ENCODE measurements around the gene PTDSS2. TPM values are rescaled to one million over a fixed set of nuclear protein-coding genes. Genes with fewer than 3 reads are reported as not detected.
"Not testable (repeated sequence)": the region's sequence is repeated elsewhere in the genome, so short reads cannot be mapped to it uniquely, and the experiment has no call there.

The PTDSS2 gene
- total and polyA plus RNA-seq, 8 donors = 11.3 to 44.7 (median 15.7) TPM

DNA sequence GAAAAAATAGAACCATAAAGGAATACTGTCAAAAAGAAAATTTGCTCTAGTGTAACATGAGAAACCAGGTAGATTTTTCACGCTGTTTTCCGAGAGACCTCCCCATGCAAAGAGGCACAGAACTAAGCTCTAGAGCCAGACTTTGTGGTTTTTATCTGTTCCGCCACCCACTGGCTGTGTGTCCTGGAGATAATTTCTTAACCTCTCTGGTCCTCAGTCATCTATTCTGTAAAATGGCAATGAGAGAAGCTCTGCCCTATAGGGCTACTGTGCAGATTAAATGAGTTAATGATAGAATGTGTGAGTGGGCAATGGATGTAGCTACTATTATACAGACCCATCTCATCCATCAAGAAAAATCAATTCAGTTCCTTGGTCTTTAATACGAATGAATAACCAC is 25.8 kb upstream of the PTDSS2 start:
- 87 to 91% methylated on average over 4 of the region's 4 CpGs for WGBS, 2 donors
- H3K27me3 ChIP-seq = no peaks in the 10 kb centered on the region
- no peaks in the 10 kb centered on the region for H3K4me1 ChIP-seq
- H3K4me3 ChIP-seq = no peak overlapping the region
- intact Hi-C loops (cut with DNase I) = no loop called here
- TF ChIP-seq, protein P1, sequence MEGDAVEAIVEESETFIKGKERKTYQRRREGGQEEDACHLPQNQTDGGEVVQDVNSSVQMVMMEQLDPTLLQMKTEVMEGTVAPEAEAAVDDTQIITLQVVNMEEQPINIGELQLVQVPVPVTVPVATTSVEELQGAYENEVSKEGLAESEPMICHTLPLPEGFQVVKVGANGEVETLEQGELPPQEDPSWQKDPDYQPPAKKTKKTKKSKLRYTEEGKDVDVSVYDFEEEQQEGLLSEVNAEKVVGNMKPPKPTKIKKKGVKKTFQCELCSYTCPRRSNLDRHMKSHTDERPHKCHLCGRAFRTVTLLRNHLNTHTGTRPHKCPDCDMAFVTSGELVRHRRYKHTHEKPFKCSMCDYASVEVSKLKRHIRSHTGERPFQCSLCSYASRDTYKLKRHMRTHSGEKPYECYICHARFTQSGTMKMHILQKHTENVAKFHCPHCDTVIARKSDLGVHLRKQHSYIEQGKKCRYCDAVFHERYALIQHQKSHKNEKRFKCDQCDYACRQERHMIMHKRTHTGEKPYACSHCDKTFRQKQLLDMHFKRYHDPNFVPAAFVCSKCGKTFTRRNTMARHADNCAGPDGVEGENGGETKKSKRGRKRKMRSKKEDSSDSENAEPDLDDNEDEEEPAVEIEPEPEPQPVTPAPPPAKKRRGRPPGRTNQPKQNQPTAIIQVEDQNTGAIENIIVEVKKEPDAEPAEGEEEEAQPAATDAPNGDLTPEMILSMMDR (IDR thresholded peaks at IDR 0.05) = no peak
- ATAC-seq = no peak
- no peaks in the 10 kb centered on the region for H3K36me3 ChIP-seq
- no peaks in the 10 kb centered on the region for H3K9me3 ChIP-seq
- no peak overlapping the region for H3K27ac ChIP-seq
- no peak for FAIRE-seq
- DNase-seq = no peak

DNA sequence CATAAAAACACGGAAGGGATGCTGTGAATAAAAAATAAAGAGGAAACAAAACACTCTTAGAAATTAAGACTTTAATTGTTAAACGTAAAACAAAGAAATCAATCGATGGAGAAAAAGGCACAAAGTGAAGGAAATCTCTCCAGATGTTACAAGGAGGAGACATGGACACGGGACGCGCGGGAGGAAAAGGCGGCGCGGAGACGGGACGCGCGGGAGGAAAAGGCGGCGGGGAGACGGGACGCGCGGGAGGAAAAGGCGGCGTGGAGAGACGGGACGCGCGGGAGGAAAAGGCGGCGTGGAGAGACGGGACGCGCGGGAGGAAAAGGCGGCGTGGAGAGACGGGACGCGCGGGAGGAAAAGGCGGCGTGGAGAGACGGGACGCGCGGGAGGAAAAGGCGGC is 25.3 kb upstream of the PTDSS2 start:
- 80 to 81% methylated on average over 26 to 36 of the region's 45 CpGs for WGBS, 2 donors
- H3K9me3 ChIP-seq; DNase-seq; intact Hi-C loops (cut with DNase I); H3K27ac ChIP-seq; H3K4me3 ChIP-seq; H3K36me3 ChIP-seq; FAIRE-seq; H3K4me1 ChIP-seq; ATAC-seq; H3K27me3 ChIP-seq: not testable (repeated sequence)

DNA sequence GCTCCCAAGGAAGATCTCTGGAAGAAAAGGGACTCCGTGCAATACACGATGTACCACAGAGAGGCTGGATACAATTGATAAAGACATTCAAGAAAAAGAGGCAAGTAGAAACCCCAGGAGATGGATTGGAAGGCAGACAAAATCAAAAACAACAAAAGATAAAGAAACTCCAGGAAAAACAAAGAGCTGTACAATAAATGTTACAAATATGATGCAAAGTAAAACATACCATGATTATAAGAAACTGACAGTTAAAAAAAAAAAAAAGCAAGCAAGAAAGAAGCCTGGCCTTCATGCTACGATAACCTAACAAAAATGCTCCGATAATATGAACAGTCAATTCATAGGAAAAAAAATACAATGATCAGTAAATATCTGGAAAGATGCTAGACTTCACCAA is 24.8 kb upstream of the PTDSS2 start:
- no peaks in the 10 kb centered on the region for H3K36me3 ChIP-seq
- DNase-seq (no peak), FAIRE-seq (no peak), ATAC-seq (no peak)
- WGBS, 2 donors = 76 to 84% methylated on average over 4 of the region's 4 CpGs
- H3K27me3 ChIP-seq = no peaks in the 10 kb centered on the region
- no peak overlapping the region for H3K27ac ChIP-seq
- intact Hi-C loops (cut with DNase I) = no loop called here
- no peak overlapping the region for H3K4me3 ChIP-seq
- TF ChIP-seq, protein P1 (IDR thresholded peaks at IDR 0.05) = no peak
- no peaks in the 10 kb centered on the region for H3K4me1 ChIP-seq
- H3K9me3 ChIP-seq = no peaks in the 10 kb centered on the region

DNA sequence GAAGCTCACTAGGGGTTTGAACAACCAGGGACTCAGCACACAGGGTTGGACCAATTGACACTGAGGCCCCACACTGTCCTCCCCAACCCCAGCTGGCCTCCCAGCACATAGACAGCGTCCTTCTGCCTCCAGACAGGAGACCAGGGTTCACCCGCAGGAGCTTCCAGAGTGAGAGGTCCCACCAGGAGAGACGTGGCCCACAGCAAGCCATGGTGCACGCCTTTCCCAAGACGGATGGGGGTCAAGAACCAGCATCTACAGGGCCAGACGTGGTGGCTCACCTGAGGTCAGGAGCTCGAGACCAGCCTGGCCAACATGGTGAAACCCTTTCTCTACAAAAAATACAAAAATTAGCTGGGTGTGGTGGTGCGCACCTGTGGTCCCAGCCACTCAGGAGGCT is 23.2 kb upstream of the PTDSS2 start:
- Histone ChIP-seq H3K4me1 (no peaks in the 10 kb centered on the region), H3K27me3 (no peaks in the 10 kb centered on the region), H3K27ac (no peak overlapping the region), H3K4me3 (no peak overlapping the region), H3K36me3 (no peaks in the 10 kb centered on the region), H3K9me3 (no peaks in the 10 kb centered on the region)
- no peak for DNase-seq
- ATAC-seq = no peak
- 91 to 93% methylated on average over 8 of the region's 8 CpGs for WGBS, 2 donors
- FAIRE-seq = no peak
- TF ChIP-seq, protein P1 (IDR thresholded peaks at IDR 0.05) = no peak
- intact Hi-C loops (cut with DNase I) = no loop called here

DNA sequence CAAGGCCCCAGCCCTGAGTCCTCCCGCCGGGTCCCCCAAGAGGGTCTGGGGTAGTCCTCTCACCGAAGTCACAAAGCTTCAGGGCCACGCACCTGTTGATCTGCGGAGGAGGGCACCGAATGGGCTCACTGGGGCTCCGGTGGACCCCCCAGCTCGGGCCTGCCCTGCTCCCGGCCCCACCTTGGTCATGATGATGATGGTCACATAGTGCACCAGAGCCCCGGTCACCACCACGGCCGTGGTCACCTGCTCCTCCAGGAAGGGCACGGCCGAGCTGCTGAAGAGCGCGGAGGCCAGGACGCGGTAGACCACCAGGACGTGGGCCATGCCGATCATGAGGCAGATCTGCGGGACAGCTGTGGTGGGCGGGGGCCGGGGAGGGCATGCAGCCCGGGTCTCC is 21.8 kb upstream of the PTDSS2 start:
- FAIRE-seq (no peak), DNase-seq (peak in 1 of 6 donors; percentile 70), ATAC-seq (no peak)
- no peaks in the 10 kb centered on the region for H3K9me3 ChIP-seq
- H3K27ac ChIP-seq = no peak overlapping the region
- TF ChIP-seq, protein P1 (IDR thresholded peaks at IDR 0.05) = no peak
- H3K4me3 ChIP-seq = no peak overlapping the region
- no peaks in the 10 kb centered on the region for H3K27me3 ChIP-seq
- no peaks in the 10 kb centered on the region for H3K36me3 ChIP-seq
- H3K4me1 ChIP-seq = no peaks in the 10 kb centered on the region
- 93 to 95% methylated on average over 24 of the region's 24 CpGs for WGBS, 2 donors
- intact Hi-C loops (cut with DNase I) = no loop called here

DNA sequence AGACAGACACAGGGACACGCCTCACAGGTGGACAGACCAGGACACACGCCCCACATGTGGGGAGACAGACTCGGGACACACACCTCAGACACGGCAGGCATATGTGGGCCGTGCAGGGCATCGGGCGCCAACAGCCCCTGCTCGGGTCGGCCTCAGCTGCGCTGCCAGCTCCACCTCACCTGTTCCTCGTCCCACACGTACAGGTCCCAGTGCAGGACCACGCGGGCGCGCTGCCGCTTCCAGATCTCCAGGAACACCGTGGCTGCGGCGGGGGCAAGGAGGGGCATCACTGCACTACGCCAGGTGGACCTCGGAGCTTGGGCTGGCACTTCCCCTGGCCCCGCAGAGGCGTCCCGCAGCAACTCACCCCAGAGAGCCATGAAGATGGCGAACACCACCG is 20.7 kb upstream of the PTDSS2 start:
- intact Hi-C loops (cut with DNase I) = no loop called here
- 88% methylated on average over 27 of the region's 27 CpGs for WGBS, 2 donors
- Histone ChIP-seq H3K27ac (no peak overlapping the region), H3K9me3 (no peaks in the 10 kb centered on the region), H3K4me3 (no peak overlapping the region), H3K27me3 (no peaks in the 10 kb centered on the region), H3K36me3 (no peaks in the 10 kb centered on the region), H3K4me1 (no peaks in the 10 kb centered on the region)
- FAIRE-seq = no peak
- peak in 1 of 4 donors; percentile 7 for ATAC-seq
- DNase-seq = peak in 3 of 6 donors; percentile 25 to 67 (median 45)
- TF ChIP-seq, protein P1 (IDR thresholded peaks at IDR 0.05) = no peak
